ENCODE data around the gene BICRA.

DNA sequence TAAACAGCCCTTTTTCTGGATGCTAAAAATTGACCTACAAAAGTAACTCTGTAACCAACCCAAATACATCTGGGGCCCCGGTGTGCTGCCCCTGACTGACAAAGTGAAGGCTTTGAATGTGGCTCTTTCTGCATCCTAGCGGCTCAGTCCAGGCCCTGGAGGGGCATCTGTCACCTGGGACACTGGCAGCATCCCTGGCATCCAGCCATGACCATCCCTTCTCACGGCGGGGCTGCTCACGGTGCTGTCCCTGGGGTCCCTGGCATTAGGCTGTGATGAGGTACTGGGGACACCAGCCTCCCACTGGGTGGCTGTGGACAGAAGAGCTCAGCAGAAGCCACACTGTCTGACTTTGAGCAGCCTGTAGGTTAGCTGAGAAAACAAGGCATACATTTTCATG is 34.3 kb downstream of the BICRA start:
- TF ChIP-seq, protein P1, sequence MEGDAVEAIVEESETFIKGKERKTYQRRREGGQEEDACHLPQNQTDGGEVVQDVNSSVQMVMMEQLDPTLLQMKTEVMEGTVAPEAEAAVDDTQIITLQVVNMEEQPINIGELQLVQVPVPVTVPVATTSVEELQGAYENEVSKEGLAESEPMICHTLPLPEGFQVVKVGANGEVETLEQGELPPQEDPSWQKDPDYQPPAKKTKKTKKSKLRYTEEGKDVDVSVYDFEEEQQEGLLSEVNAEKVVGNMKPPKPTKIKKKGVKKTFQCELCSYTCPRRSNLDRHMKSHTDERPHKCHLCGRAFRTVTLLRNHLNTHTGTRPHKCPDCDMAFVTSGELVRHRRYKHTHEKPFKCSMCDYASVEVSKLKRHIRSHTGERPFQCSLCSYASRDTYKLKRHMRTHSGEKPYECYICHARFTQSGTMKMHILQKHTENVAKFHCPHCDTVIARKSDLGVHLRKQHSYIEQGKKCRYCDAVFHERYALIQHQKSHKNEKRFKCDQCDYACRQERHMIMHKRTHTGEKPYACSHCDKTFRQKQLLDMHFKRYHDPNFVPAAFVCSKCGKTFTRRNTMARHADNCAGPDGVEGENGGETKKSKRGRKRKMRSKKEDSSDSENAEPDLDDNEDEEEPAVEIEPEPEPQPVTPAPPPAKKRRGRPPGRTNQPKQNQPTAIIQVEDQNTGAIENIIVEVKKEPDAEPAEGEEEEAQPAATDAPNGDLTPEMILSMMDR (conservative IDR thresholded peaks at IDR 0.05; ENCODE audit: low read length) = no peak
- no peak for TF ChIP-seq EZH2phosphoT487 (IDR thresholded peaks at IDR 0.05; ENCODE audit: borderline replicate concordance, low read depth, low read length)
